ENCODE data around the gene TBC1D22B.

- TF ChIP-seq EZH2 (IDR thresholded peaks at IDR 0.05; ENCODE audit: low read length, unreplicated experiment) (no peak), CTCF (conservative IDR thresholded peaks at IDR 0.05; ENCODE audit: low read depth, low read length) (no peak; the same call in 1 of the 2 replicates), EZH2phosphoT487 (IDR thresholded peaks at IDR 0.05; ENCODE audit: borderline replicate concordance, low read length) (no peak)
These were observed at the start of gene TBC1D22B, which contains the start of gene TMEM217 for GRCh38 chr6:37257634-37258404.

All from PC-3 (cell line).